Retina (tissue), 1 donor: ENCODE measurements around the gene DIO3.

Experiments used
- DNase-seq: peaks from one replicate; pipeline ENCODE4 v3.0.0-alpha.2; 2016

The DIO3 gene

DNA sequence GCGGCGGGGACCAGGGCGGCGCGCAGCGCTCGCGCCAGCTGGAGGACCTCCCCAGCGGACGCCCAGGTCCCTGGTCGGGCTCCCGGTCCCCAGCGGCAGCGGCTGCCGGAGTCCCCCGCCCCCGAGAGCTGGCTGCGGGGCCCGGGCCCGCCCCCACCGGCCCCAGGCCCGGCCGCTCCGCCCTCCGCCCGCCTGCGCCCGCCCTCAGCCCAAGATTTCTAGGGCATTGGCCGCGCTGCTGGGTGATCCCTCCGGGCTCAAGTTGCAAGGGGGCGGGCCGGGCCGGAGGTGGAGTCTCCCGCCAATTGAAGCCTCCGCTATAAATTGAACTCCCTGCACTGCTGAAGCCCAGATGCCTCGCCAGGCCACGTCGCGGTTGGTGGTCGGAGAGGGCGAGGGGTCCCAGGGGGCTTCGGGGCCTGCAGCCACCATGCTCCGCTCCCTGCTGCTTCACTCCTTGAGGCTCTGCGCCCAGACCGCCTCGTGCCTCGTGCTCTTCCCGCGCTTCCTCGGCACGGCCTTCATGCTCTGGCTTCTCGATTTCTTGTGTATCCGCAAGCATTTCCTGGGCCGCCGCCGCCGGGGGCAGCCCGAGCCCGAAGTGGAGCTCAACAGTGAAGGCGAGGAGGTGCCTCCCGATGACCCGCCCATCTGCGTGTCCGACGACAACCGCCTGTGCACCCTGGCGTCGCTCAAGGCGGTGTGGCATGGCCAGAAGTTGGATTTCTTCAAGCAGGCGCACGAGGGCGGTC lies at the start of gene DIO3:
DIO3 (plus strand) TSS at position 351 of the 752 bp plus-strand sequence.
- DNase-seq, result peak; percentile 92

DNA sequence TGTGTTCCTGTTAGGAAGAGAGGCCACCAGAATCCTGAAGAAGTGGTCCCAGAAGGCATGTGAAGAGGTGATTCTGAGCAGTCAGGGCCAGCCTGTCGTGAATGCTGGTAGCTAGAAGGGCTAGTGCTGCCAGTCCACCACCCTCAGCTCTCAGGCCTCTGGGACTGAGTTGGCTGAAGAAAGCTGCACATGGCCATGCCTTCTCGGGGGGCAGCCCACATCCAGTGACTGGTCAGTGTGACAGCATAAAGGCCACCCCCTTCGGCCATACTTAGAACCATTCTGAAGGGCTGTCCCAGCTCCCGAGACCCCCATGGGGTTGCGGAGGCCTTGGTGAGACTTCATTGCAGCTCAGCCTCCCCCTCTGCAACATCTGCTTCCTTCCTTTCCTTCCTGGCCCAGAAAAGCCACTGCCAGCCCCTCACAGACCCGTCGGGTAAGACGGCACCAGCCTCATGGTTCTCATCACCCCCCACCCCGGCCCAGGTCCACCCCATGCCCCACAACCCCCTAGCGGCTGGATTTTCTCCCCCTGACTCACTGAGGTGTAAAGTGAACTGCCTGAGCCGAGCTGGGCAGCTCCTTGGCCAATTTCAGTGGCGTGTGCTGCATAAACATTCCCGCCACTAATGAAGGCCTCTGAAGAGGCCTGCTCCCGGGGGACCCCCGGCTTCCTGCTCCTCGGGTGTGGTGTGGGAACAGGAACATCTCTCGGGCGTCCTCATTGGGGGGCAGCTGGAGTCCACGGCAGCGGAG lies 49.5 kb upstream of the DIO3 start:
- DNase-seq, result no peak

DNA sequence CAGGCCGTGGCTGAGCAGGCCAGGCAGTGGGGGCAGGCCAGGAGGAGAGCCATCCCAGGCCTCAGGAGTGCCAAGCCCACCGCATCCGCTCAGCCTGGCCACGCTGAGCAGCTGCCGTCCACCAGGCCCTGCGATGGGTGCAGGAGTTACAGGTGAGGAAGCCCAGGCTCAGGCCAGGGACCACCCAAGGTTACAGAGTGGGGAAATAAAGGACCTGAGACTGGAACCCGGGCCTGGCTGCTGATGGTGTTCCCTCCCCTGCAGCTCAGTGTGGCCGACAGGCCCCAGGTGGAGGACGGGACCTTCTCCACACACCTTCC lies 49.0 kb upstream of the DIO3 start:
- DNase-seq, result no peak

DNA sequence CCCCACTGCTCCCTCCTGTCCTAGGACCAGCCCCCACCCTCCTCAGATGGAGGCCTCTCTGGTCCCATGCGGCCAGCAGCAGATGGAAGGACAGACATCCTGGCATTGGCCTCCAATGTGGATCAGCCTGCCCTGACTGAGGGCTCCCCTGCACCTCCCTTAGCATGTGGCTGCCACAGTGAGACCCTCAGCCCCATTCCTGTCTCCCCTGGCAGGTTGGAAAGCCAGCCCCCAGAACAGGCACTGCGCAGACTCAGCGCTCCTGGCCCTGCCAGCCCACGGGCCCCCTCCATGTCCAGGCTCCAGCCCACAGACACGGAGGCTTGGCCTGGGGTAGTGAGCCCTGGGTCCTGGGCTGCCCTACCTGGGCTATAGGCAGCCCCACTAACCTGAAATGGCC lies 47.2 kb upstream of the DIO3 start:
- DNase-seq, result no peak

DNA sequence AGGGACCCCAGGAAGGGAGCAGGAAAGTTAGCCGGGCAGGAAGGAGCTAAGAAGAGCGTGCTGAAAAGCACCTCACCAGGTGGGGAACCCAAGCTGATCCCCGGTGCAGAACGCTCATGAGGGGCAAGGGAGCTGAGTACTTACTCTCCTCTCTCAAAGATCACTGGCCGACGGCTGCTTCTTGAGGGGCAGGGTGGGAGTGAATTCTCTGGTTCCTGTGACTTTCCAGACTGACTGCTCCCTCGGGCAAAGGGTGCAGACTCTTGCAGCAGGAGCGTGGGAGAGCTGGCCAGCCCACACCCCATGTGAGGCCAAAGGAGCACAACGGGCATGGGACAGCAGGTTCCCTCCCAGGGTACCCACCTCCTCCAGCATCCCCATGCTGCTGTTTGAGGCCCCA lies 44.9 kb upstream of the DIO3 start:
- DNase-seq, result no peak

DNA sequence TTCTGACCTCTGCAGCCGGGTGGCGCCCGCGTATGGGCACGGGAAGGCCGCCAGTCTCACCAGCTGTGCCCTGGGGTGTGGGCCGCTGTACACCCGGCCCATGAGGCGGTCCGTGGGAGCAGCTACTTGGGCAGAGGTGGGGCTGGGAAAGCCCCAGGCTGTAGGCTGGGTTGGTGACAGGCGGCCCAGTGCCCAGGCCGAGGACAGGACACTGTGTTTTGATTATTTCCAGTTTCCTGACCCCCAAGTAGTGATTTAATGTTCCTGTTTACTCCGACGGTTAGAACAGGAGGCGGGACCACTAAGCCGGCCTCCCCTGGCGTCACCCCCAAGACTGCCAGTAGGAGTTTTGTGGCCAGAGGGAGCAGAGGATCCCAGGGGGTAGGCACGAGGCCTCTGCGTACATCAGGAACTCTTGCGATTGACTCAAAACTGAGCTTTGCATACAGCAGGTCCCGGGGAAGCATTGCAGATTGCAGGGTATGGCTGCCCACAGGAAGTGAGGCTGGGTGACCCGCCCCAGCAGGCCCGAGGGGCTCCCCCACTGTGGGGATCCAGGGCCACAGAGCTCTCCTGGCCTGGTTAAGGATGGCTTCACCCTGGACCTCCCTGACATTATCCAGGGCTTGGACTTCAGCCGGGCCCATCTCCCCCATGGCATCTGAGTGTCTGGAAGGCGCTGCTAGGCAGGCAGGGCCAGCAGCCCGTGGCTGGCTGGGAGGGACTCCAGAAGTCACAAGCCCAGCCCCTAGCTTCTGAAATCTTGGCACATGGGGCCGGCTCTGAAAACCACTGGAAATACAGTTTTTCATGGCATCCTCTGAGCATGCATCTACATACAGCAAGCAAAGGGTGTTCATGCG lies 42.5 kb upstream of the DIO3 start:
- DNase-seq, result no peak

DNA sequence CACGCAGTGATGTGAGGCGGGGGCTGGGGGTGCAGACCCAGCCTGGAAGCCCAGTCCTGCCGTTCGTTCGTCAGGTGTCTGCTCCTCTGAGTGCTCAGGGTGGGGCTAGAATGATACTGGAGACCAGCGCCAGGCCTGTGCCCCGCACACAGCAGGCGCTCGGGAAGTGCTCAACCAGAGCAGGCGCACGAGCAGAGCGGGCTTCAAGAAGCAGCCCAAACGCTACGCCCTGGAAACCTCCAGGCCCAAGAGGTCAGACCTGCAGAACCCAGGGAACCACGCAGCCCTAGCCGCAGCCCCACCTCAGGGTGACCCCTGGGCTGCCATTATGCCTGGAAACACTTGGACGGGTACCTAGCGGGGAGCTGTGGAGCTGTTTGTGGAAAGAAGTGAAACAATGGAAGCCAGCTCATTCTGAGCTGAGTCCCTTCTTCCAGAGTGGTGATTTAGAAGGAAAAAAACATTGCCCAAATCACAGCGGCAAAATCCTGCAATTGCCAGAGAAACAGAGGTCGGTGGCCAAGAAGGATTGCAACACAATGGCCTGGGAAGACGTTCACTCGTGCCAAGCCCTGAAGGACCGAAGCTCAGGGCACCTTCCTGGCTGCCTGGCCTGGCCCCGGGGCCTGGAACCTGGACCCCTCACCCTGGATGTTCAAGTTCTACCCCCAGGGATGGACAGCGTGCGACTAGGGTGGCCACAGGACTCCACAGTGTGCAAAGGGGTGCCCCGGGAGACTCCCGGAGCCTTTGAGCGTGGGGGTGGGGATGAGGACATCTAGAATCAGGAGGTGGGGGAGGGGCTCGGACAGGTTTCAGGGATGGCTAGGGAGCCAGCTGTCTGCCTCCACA lies 40.4 kb upstream of the DIO3 start:
- DNase-seq, result no peak

DNA sequence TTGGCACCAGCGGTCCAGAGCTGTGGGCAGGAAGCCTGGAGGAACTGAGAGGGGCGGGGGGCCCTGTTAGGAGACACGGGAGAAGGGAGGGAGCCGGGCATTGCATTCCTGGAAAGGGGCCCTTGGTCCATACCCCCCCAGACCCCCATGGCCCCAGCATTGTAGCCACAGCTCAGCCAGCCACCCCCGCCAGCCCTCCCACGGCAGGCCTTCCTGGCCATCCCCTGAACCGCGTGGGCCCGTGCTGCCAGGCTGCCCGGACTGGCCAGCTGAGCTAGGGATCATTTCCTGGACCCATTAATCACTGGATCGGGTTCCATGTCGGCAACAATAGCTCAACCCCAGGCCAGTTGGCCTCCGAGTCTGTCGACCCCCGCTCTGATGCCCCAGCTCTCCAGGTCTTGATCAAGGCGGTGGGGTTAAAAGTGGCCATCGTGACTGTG lies 39.8 kb upstream of the DIO3 start:
- DNase-seq, result no peak

DNA sequence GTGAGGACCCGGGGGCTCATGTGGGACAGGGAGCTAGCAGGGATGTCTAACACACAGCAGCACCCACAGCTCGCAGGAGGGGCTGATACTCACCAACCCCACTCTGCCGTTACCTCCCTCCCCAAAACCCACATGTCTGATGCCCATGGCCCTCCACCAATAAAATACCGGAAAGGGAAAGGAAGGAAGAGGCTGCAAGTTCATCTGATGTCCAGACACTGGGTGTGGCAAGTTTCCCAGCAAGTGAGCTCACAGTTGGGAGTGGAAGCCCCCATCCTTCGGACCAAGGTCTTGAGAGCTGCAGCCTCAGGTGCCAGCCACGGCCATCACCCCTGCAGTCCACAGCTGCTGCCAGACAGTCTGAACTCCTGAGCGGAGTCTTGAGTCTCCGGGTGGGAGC lies 39.3 kb upstream of the DIO3 start:
- DNase-seq, result no peak

DNA sequence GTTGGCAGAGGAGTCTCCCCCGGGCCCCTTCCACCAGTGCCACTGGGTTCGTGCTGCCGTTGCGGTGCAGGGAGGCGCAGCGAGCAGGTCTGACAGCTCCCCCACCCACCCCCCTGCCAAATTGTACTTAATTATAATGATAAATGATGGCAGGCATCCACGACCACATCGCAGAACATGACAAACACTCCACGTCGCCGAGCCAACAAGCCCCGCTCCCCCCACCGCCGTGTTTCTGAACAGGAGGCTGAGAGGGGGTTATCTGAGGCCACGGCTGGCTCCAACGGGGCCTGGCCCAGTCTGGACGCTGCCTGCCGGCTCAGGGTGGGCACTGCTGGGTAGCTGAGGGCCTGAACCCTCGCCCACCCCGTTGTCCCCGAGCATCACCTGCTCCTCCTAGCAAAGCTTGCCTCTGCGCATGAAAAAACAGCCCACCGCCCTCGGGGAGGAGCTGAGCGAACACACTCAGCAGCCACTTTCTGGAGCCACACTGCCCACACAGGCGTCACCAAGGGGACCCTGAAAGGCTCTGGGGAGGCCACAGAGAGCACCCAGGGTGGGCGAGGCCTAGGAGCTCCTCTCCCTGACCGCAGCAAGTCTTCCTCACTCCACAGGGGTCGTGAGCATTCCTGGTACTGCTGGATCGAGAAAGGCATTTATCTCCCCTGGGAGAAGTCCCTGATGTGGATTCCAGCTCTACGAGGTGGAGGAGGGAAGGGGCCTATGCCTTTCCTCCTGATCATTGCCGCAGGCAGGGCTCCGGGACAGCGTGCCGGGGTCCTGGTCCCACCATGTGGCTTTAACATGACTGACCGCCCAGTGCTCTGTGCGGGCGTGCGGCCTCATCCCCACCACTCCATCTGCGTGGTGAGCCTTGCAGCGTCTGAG lies 35.4 kb upstream of the DIO3 start:
- DNase-seq, result peak; percentile 66

DNA sequence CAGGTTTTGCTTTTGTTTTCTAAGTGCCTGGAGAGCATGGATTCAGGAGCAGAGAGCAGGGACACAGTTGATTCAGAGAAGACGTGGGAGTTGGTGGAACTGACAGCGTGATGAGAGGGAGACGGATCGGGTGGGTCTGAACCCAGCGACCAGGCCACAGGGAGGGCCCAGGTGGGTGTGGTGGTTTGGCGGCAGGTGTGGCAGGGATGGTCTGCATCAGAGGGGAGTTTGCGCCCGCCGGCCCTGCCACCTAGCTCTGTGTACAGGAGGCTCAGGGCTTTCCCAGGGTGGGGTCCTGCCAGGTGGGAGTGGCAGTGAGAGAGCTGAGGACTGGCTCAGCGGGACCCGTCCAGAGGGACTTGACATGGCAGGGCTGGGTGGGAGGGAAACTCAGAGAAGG lies 33.3 kb upstream of the DIO3 start:
- DNase-seq, result no peak

DNA sequence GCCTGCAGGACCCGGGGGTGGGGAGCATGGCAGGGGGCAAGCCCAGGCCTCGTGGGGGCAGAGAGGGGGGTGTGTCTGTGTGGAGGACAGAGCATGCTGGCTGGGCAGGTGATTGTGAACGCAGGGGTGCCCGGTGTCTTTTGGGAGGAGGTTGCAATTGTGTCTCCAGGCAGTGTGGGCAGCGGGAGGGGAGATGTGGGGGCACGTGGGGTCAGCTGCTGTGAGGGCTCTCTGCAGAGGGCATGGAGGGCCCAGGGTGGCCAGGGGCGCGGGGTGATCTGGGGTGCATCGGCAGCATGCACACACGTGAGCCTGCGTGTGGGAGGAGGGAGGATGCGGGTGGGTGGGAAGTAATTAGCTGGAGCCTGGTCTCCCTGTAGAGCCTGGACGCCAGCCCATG lies 32.2 kb upstream of the DIO3 start:
- no peak for DNase-seq

DNA sequence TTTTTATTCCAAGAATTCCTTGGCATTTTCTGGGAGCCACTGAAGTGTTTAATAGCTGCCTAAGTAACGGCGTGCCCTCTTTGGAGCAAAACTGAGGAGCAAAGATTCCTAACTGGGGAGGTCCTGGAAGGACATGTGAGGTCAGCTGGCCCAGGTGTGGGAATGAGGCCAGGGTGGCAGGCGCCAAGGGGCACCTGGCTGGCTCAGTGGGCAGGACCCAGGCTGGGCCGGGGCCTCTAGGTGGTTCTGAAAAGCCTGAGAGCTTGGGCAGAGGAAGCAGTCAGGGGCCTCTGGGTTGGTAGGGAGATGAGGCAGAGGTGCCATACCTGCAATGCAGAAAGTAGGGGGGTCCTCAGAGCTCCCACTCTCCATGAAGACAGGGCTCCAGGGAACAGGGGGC lies 27.1 kb upstream of the DIO3 start:
- DNase-seq, result no peak

DNA sequence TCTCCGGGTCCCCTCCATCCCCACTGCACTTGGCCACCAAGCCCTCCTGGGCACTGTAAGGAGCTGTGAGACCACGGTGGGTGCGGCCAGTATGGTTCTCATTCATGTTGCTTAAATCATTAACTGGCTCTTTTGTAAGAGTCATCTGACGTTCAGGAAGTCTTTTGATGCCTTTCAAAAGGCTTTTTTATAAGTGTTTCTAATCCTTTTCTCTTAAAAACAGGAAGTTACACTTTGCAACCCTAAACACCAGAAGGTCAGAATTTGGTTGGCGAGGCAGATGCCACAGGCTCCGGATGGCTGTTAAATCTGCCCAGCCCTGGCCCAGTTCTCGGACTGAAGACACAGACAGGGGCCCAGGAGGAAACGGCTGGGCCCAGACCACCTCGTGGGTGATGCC lies 26.1 kb upstream of the DIO3 start:
- DNase-seq, result no peak

DNA sequence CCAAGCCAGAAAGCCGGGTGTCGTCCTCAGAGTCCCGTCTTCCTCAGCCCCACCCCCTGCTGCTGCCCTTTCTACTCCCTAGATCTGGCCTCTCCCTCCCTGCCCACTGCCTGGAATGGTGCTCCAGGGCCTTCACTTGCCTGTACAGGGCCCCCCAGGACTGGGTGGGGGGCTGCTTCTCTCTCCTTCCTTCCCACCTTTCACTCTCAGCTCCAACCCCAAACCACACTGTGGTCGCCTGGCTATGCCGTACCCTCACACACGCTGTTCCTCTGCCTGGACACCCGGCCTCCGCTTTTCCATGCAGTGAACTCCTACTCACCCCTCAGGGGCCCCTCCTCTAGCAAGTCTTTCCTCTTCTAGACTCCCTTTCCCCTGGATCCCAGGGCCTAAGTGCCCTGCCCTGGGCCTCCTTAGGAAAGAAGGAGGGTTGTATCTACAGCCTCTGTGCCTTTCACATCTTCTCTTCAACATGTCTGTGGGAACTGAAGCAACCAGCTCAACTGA lies 25.5 kb upstream of the DIO3 start:
- no peak for DNase-seq

DNA sequence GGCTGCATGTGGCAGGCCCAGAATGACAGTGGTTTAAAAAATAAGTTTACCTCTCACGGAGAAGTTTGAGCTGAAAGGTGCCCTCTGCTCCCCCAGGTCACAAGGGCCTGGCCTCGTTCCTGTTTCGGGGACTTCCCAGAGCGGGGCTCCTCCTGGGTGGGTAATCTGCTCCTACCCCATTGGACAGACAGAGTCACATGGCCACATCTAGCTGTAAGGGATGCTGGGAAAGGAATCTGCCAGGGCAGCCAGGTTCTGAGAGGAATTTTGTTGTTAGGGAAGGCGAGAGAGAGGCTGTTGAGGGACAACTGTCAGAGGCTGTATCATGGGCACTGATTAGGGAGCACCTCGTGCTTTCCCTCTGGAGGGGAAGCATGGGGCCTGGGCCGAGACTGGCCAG lies 24.0 kb upstream of the DIO3 start:
- DNase-seq, result no peak

DNA sequence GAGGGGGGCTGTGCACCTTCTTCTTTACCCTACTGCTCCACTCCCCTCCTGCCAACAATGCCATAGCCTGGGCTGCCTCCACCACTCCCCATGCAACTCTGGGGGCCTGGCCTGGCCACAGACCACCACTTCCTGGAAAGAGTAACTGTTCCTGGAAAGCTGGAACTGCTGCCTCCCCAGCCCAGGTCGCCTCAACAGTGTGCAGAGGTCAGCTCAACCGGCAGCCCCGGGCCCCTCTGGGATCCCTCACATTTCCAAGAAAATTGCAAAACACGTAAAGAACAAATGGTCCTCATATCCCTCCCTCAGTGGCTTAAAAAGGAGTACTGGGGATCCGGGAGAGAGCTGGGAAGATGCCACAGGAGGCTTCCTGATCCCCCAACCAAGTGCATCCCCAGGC lies 22.4 kb upstream of the DIO3 start:
- no peak for DNase-seq

DNA sequence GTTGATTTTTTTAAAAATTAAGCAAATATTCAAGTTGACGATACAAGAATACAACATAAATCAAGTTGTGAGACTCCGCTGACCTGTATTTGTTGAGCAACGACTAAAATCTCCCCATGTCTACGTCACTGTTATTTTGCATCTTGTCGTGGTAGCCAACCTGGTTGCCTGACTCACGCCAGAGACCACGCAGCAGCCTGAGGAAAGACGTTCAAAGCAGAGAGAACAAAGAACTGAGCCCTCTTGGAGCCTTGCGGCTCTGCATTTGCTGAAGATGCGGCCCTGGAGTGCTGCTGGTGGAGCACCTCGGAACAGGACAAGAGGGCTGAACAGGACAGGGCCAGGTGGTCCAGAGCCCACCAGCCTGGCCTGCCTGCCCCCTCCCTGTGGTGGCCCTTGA lies 21.4 kb upstream of the DIO3 start:
- DNase-seq, result no peak

DNA sequence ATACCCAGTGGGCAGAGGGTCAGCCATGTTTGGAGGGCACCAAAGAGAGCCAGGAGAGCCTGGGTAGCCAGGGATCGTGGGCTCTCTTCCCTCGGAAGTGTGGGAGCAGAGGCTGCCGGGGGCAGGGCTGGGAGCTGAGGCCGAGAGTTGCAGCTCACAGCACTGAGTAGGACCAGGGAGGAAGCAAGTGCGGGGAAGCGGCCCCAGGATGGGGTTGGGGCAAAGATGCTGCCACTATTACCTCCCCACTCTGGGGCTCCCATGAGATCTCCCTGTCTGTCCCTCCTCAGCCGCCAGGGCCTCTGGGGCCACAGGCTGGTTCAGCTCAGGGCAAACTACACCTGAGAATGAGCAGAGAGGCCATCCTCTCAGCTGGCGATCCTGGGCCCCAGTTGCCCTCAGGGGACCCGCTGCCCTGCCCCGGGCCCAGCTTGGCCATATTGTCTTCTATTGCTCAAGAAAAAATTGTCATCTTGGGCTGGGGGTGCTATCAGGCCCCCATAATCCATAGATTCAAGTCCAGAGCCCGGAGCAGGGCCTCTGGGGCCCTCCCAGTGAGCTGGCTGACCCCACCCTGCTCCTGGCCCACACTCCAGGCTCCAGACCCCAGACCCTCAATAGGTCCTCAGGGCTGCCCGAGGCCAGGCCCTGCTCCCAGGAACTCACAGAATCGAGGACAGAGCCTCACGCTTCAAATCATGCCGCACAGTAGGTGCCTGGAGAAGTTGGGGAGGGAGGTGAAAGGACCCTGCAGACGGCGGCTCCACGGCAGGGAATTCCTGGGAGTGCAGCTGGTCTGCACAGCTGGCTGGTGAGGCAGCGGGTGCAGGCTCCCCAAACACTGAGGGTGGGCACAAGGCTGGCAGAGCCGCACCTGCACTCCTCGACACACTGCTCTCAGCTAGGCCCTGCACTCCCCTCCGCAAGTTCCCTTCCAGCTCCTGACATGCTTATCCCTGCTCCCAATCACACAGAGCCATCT lies 20.5 kb upstream of the DIO3 start:
- DNase-seq, result no peak

DNA sequence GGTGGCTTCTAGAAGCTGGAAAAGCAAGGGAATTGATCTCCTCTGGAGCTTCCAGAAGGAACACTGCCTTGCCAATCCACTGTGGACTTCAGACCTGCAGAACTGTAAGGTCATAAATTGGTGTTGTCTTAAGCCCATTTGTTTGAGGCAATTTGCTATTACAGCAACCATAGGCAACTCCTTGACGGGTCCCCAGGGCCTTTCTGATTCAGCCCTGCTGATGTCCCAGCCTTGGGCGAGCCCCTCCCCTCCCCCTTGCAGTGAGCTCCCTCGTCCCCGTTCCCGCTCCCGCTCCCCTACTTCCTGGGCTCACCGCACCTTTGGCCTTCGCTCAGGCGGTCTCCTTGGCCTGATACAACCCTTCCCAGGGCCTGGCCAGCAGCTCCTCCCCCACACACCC lies 18.9 kb upstream of the DIO3 start:
- no peak for DNase-seq
